ENCODE measurements around the gene MKRN2.

DNA sequence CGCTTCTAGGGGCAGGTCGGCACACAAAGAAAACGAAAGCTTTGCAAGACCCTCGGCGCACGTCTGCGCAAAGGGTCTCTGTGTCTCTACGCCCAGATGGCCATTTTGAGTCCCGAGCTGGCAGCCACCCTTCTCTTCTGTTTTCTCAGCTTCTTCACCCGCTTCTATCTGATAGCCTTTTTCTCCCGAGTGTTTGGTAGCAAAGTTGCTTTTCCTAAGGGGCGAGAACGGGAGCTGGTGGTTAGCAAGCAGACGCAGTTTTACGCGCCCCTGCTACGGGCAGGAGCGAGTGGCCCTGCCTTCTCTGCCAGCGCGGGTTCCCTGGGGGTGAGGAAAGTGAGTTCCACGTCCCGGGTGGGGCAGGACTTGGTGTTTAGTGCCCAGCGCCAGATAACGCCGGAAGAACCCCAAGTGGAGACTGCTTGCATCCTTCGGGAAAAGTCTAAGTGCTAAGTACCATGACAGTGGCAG, 2.9 kb upstream of the MKRN2 start:
- TF ChIP-seq CTCF (conservative IDR thresholded peaks at IDR 0.05 in 1 of 2, IDR thresholded peaks at IDR 0.05 in 1 of 2; ENCODE audit: extremely low read depth in 1 of 2, insufficient read depth in 1 of 2, low read depth in 1 of 2, low read length in 2 of 2), result no peak
- no peak for TF ChIP-seq EZH2 (IDR thresholded peaks at IDR 0.05; ENCODE audit: borderline replicate concordance, low read length)
